GM20000 (cell line): ENCODE measurements around the gene NR2F1-AS1.
"Not testable (repeated sequence)": the region's sequence is repeated elsewhere in the genome, so short reads cannot be mapped to it uniquely, and the experiment has no call there.

Source experiments
- DNase-seq: peaks from one replicate; pipeline ENCODE4 v3.0.0; 2012; ENCODE audit warnings: low spot score
- TF ChIP-seq, protein P1 (sequence below): IDR thresholded peaks from 2 replicates; pipeline ENCODE4 v1.5.1; 2012; ENCODE audit warnings: mild to moderate bottlenecking, control low read depth; ENCODE audit errors: extremely low read depth, missing control alignments

The NR2F1-AS1 gene

DNA sequence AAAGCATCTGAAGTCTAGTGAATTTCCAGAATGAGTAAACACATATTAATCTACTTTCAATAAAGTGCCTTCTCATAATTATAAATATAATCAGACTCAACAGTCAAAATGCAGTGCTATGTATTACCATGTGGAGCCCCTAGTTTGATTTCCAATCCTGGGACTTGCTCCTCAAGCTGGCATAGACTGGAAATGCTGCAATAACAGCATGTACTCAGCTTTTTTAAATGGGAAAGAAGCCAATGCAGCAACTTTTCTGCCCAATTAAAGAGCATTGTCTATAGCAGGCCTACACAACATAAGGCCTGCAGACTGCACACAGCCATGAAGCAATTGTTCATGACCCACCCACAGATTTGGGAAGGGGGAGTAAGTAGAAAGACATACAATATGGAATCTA, 103.2 kb downstream of the NR2F1-AS1 start:
- TF ChIP-seq, protein P1, sequence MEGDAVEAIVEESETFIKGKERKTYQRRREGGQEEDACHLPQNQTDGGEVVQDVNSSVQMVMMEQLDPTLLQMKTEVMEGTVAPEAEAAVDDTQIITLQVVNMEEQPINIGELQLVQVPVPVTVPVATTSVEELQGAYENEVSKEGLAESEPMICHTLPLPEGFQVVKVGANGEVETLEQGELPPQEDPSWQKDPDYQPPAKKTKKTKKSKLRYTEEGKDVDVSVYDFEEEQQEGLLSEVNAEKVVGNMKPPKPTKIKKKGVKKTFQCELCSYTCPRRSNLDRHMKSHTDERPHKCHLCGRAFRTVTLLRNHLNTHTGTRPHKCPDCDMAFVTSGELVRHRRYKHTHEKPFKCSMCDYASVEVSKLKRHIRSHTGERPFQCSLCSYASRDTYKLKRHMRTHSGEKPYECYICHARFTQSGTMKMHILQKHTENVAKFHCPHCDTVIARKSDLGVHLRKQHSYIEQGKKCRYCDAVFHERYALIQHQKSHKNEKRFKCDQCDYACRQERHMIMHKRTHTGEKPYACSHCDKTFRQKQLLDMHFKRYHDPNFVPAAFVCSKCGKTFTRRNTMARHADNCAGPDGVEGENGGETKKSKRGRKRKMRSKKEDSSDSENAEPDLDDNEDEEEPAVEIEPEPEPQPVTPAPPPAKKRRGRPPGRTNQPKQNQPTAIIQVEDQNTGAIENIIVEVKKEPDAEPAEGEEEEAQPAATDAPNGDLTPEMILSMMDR: no peak
- no peak for DNase-seq

DNA sequence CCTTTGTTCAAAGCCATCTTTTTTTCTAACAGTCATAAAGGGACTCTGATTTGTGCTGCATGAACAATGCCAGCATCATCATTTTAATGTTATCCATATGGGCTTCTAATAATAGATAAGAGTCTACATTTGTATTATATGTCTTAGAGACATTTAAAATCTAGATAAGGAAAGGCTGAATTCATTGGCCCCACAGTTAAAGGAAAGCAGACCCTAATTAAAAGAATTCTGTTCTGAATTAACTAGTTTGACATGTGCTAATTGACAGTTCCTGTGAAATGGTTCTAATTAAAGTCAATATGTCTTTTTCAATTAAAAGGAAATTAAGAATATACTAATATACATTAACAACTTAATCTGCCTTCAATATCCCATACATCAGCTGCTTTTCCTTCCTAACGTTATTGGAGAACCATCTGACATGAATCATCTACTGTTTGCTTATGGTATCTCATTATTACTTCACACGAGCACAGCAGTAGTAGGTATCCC, 104.7 kb downstream of the NR2F1-AS1 start:
- DNase-seq: no peak
- TF ChIP-seq, protein P1: no peak

DNA sequence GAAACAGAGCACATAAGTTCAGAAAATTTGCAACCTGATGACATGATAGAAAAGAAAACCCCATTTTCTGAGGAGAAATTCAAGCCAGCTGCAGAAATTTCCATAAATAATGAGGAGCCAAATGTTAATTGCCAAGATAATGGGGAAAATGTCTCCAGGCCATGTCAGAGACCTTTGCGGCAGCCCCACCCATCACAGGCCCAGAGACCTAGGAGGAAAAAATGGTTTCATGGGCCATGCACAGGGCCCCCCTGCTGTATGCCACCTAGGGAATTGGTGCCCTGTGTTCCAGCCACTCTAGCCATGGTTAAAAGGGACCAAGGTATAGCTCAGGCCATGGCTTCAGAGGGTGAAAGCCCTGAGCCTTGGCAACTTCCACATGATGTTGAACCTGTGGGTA, 118.1 kb downstream of the NR2F1-AS1 start:
- no peak for DNase-seq
- TF ChIP-seq, protein P1: no peak

DNA sequence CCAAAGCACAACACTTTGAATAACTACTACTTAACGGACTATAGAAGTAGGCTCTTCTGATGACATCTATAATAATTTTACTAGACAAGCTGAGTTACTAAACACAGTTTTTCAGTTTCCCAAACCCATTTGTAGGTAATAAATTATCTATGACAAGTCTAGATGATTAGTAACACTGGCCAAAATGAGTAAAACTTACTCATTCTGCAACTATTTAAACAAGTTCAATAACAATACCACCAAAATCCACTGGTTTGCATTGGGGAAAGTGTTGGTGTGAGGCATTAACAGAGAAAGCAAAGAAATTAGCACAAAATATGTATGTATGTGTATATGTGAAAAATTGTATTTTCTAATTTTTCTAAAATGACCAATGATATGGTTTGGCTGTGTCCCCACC, 119.3 kb downstream of the NR2F1-AS1 start:
- TF ChIP-seq, protein P1: no peak
- no peak for DNase-seq

DNA sequence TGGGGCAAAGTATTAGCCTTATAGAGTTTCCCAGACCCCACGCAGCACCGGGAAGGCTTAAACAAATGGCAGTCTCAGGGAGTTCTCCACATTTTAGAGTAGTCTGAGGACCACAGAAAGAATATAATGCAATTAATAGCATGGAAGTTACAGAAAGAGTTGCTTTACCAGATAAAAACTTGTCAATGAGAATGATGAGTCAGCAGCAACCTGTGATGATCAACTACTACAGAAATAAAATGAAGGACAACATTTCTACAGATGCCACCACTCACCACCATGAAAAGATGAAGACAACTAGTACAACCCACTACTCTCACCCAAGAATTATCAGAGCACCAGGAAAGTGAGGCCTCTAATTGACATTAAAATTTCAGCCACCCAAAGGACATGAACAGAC, 120.7 kb downstream of the NR2F1-AS1 start:
- TF ChIP-seq, protein P1: no peak
- DNase-seq: no peak

DNA sequence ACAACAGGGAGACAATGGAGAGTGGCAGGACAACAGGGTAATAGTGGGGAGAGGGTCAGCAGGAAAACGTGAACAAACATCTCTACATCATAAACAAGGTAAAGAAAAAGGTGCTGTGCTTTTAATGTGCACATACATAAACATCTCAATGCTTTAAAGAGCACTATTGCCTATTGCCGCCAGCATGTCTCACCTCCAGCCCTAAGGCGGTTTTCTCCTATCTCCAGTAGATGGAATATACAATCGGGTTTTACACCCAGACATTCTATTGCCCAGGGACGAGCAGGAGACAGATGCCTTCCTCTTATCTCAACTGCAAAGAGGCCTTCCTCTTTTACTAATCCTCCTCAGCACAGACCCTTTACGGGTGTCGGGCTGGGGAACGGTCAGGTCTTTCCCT, 124.2 kb downstream of the NR2F1-AS1 start:
- not testable (repeated sequence) for DNase-seq

DNA sequence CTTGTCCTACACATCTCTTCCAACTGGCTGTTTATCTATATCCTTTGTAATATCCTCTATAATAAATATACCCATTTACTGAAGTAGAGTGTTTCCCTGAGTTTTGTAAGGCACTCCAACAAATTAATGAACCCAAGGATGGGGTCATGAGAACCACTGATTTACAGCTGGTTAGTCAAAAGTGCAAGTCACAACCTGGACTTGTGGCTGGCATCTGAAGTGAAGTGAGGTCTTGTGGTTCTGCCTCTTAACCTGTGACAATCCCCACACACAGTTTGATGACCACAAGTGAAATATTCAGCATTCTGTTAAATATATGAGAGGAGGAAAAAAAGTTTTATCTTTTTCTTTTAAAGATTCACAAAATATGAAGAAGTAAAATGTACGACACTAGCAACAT, 126.1 kb downstream of the NR2F1-AS1 start:
- TF ChIP-seq, protein P1: no peak
- no peak for DNase-seq

DNA sequence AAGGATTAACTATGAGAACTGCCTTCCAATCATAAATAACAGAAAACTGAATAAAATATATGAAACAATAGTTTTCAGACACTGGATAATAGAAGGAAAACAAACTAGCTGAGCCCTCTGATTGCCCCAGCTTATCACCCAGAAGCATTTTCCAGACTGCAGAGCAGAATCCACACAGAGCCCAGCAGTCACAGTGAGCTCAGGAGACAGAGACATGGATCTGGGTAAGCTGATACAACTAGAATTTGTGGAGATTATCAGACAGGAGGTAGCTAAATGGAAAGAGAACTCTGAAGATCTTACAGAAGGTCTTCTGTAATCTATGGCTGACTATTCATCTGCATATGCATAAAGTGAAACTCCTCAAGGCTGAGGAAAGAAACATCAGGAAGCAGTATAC, 128.8 kb downstream of the NR2F1-AS1 start:
- TF ChIP-seq, protein P1: no peak
- no peak for DNase-seq
